ENCODE measurements around the gene ASF1B.
"Not testable (repeated sequence)": the region's sequence is repeated elsewhere in the genome, so short reads cannot be mapped to it uniquely, and the experiment has no call there.

Gene ASF1B

GRCh38 chr19:14159059-14159458 lies 22.7 kb upstream of the ASF1B start:
- no peak for DNase-seq

GRCh38 chr19:14158276-14159023 lies 22.1 kb upstream of the ASF1B start:
- DNase-seq: no peak

GRCh38 chr19:14156971-14157717 lies 20.8 kb upstream of the ASF1B start:
- no peak for DNase-seq

- DNase-seq: no peak
These were observed 19.7 kb upstream of the ASF1B start for GRCh38 chr19:14156122-14156521.

DNA sequence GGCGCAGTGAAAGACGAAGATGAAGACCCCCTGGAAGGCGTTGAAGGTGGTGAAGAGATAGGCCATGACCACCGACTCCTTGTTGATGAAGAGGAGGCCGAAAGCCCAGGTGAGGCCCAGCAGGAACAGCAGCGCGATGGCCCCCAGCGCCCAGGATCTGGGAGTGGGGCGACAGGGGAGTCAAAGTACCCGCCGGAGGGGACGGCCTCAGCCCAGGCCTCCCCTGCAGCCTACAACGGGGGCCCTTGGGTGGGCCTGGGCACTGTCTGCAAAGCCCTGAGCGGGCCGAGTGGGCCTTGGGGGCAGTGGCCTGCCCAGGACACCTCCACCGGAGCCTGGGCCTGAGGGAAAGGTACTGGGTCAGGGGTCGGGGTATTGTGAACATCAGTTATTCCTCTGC lies 19.0 kb upstream of the ASF1B start:
- no peak for DNase-seq

- no peak for DNase-seq
These were observed 16.3 kb upstream of the ASF1B start for GRCh38 chr19:14152713-14153112.

GRCh38 chr19:14150770-14151661 lies 14.6 kb upstream of the ASF1B start:
- no peak for DNase-seq

DNA sequence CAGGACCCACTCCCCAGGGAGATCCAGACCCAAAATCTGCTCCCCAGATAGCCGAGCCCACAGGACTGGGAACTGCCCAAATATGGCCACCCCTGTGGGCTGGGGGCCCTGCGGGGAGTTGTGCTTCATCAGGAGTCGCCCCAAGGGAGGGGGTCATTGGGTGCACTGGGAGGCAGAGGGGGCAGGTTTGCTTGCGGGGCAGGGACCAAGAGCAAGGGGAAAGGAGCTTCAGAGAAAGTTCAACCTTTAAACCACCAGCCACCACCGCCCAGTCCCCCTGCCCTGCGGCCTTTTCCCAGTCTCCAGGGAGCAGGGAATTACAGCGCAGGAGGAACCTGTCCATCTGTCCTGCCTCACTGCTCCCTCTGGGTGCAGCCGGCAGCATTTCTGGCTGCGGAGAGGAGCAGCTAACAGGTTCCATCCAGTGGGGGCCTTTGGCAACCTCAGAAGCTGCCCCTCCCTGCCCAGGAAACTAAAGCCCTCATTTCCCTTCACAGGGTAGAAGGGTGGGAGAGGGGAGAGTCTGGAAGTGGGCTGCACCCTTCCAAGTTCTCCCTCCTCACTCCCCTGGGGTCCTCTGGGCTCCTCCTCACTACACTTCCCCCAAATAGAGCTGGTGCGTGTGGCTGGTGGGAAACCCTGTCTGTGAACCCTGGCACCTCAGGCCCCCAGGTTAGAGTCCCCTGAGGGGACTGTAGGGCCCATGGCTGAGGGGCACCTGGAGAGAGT lies 13.8 kb upstream of the ASF1B start:
- DNase-seq: no peak

- no peak for DNase-seq
These were observed 13.2 kb upstream of the ASF1B start for GRCh38 chr19:14149509-14149994.

GRCh38 chr19:14148751-14149410 lies 12.5 kb upstream of the ASF1B start:
- no peak for DNase-seq

DNA sequence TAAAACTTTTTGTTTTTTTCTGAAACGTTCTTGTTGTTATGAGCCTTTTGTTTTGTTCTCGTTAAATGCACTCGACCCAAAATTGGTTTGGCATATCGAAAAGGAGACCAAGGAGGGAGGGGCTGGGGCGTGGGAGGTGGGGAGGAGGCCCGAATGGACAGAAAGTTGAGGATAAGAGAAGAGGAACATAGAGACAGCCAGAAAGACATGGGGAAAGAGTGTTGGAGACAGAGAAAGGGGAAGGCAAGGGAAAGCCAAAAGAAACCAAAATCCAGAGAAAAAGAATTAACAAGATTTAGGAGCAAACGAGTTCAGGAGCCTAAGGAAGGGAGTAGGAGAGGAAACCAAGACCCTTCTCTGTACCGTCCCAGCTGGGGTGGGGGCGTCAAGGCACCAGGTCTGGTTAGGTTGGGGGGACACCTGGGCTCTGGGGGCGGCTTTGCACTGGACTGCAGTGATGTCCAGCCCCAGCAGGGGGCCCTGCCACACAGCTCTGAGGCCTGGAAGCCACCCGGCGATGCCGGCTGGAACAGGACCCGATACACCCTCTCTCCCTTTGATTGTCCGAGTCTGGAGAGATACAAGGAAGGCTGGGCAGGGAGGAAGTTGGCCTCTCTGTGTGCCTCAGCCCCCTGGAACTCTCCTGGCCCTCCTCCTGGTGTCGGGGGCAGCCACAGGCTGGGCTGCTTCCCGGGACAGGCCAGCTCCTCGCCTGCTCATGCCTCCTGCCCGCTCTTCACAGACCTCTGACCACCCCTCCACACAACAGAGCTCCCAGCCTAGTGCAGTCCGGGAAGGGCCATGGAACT lies 11.6 kb upstream of the ASF1B start:
- peak; percentile 27 for DNase-seq

DNA sequence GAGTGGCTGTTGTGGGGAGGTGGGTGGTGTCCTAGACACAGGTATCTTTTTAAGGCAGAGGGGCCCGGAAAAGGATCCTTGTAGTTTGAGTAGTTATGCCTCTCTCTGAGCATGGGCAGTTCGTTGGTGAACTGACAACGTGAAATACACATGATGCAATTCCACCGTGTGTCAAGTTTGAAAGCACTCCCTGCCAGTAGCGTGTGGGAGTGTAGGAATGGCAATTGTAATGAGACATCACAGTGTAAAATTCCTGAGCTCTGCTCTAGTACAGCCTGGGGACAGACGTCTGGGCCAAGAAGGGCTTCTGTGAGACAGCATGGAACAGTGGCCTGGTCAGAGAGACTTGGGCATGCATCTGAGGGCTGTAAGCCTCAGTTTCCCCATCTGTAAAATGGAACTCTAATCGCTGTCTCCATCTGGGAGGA lies 10.4 kb upstream of the ASF1B start:
- no peak for DNase-seq

- not testable (repeated sequence) for DNase-seq
These were observed 9.8 kb upstream of the ASF1B start for GRCh38 chr19:14146169-14146568.

DNA sequence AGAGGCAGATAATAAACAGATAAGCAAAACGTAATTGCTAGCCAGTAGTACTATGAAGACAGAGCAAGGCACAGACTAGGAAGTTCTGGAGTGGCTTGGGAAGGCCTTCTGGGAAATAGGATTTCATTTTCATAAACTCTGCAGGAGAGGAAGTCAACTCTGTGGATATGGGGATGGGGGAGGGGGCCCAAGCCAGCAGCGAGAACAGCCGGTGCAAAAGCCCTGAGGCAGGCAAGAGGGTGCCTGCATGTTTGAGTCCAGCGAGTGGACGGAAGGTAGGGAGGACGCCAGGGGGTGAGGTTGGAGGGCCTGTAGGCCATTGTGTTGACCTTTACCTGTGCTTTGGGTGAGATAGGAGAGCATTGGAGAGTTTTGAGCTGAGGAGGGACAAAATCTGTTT lies 9.0 kb upstream of the ASF1B start:
- DNase-seq: no peak

GRCh38 chr19:14142262-14143190 lies 6.1 kb upstream of the ASF1B start:
- DNase-seq: peak; percentile 94

GRCh38 chr19:14141041-14141440 lies 4.7 kb upstream of the ASF1B start:
- no peak for DNase-seq

GRCh38 chr19:14139944-14140343 lies 3.6 kb upstream of the ASF1B start:
- DNase-seq: no peak

DNA sequence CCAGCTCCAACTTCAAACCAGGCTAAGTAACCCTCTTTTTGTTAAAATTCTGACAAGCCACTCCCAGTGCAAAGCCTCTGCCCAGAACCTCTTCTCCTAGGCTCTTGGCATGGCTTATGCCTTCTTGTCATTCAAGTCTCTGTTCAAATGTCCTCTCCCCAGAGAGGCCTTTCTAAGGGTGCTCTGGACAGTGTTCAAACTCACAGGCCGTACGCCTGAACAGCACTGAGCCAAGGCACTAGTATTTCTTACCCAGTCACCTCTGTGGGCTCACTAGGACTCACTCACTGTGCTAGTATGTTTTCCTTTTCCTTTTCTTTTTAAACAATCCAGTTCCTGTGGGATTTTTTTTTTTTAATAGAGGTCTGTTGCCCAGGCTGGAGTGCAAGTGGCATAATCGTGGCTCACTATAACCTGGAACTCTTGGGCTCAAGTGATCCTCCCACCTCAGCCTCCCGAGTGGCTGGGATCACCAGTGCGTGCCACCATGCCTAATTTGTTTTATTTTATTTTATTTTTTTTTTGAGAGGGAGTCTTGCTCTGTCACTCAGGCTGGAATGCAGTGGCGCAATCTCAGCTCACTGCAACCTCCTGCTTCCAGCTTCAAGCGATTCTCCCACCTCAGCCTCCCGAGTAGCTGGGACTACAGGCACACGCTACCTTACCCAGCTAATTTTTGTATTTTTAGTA lies 2.3 kb upstream of the ASF1B start:
- no peak for DNase-seq

- DNase-seq: no peak
These were observed 342 bp downstream of the ASF1B start for GRCh38 chr19:14135985-14136508.
